ENCODE results near the gene TNFRSF14.

Gene TNFRSF14

GRCh38 chr1:2530513-2531361 is 25.4 kb upstream of the TNFRSF14 start:
- no peaks in the 10 kb centered on the region for H3K9me3 ChIP-seq (ENCODE audit: control insufficient read depth, low read length)

GRCh38 chr1:2532485-2533160 is 23.5 kb upstream of the TNFRSF14 start:
- Histone ChIP-seq H3K27me3 (replicated peaks; ENCODE audit: control insufficient read depth, insufficient read depth, low read length) (peaks cover 53% of the 10 kb centered on the region), H3K9me3 (ENCODE audit: control insufficient read depth, low read length) (no peaks in the 10 kb centered on the region), H3K4me1 (ENCODE audit: control insufficient read depth, insufficient read depth, low read length) (peaks cover 5% of the 10 kb centered on the region), H3K36me3 (ENCODE audit: control insufficient read depth, insufficient read depth, low read length, severe bottlenecking) (no peaks in the 10 kb centered on the region), H3K9ac (ENCODE audit: low read length) (no peak overlapping the region), H3K4me3 (ENCODE audit: low read length) (no peak overlapping the region)
- no peak for DNase-seq (ENCODE audit: low read depth)

More at GRCh38 chr1:2530513-2531361, 25.4 kb upstream of the TNFRSF14 start:
- Histone ChIP-seq H3K4me3 (ENCODE audit: low read length) (no peak overlapping the region), H3K36me3 (ENCODE audit: control insufficient read depth, insufficient read depth, low read length, severe bottlenecking) (no peaks in the 10 kb centered on the region), H3K9ac (ENCODE audit: low read length) (no peak overlapping the region), H3K4me1 (ENCODE audit: control insufficient read depth, insufficient read depth, low read length) (peaks cover 15% of the 10 kb centered on the region), H3K27me3 (replicated peaks; ENCODE audit: control insufficient read depth, insufficient read depth, low read length) (peaks cover 41% of the 10 kb centered on the region)
- DNase-seq (ENCODE audit: low read depth), result no peak

- DNase-seq (ENCODE audit: low read depth), result peak; percentile 54
- Histone ChIP-seq H3K4me3 (ENCODE audit: low read length) (no peak overlapping the region), H3K4me1 (ENCODE audit: control insufficient read depth, insufficient read depth, low read length) (peaks cover 4% of the 10 kb centered on the region), H3K9ac (ENCODE audit: low read length) (no peak overlapping the region), H3K27me3 (replicated peaks; ENCODE audit: control insufficient read depth, insufficient read depth, low read length) (peaks cover 54% of the 10 kb centered on the region), H3K36me3 (ENCODE audit: control insufficient read depth, insufficient read depth, low read length, severe bottlenecking) (no peaks in the 10 kb centered on the region), H3K9me3 (ENCODE audit: control insufficient read depth, low read length) (no peaks in the 10 kb centered on the region)
These were observed 22.8 kb upstream of the TNFRSF14 start for GRCh38 chr1:2533365-2533764.

GRCh38 chr1:2534315-2534686 is 21.9 kb upstream of the TNFRSF14 start:
- no peak overlapping the region for H3K9ac ChIP-seq (ENCODE audit: low read length)
- H3K36me3 ChIP-seq (ENCODE audit: control insufficient read depth, insufficient read depth, low read length, severe bottlenecking), result no peaks in the 10 kb centered on the region
- H3K9me3 ChIP-seq (ENCODE audit: control insufficient read depth, low read length), result no peaks in the 10 kb centered on the region
- DNase-seq (ENCODE audit: low read depth), result no peak
- H3K4me3 ChIP-seq (ENCODE audit: low read length), result no peak overlapping the region
- H3K27me3 ChIP-seq (replicated peaks; ENCODE audit: control insufficient read depth, insufficient read depth, low read length), result peaks cover 61% of the 10 kb centered on the region
- H3K4me1 ChIP-seq (ENCODE audit: control insufficient read depth, insufficient read depth, low read length), result no peaks in the 10 kb centered on the region

- Histone ChIP-seq H3K9ac (ENCODE audit: low read length) (no peak overlapping the region), H3K4me1 (ENCODE audit: control insufficient read depth, insufficient read depth, low read length) (no peaks in the 10 kb centered on the region), H3K9me3 (ENCODE audit: control insufficient read depth, low read length) (no peaks in the 10 kb centered on the region), H3K36me3 (ENCODE audit: control insufficient read depth, insufficient read depth, low read length, severe bottlenecking) (no peaks in the 10 kb centered on the region), H3K27me3 (replicated peaks; ENCODE audit: control insufficient read depth, insufficient read depth, low read length) (peaks cover 61% of the 10 kb centered on the region), H3K4me3 (ENCODE audit: low read length) (no peak overlapping the region)
- peak; percentile 36 for DNase-seq (ENCODE audit: low read depth)
These were observed 21.3 kb upstream of the TNFRSF14 start for GRCh38 chr1:2534687-2535441.

GRCh38 chr1:2535455-2535854 is 20.7 kb upstream of the TNFRSF14 start:
- Histone ChIP-seq H3K4me3 (ENCODE audit: low read length) (no peak overlapping the region), H3K36me3 (ENCODE audit: control insufficient read depth, insufficient read depth, low read length, severe bottlenecking) (no peaks in the 10 kb centered on the region), H3K9me3 (ENCODE audit: control insufficient read depth, low read length) (no peaks in the 10 kb centered on the region), H3K9ac (ENCODE audit: low read length) (no peak overlapping the region), H3K27me3 (replicated peaks; ENCODE audit: control insufficient read depth, insufficient read depth, low read length) (peaks cover 65% of the 10 kb centered on the region), H3K4me1 (ENCODE audit: control insufficient read depth, insufficient read depth, low read length) (no peaks in the 10 kb centered on the region)
- DNase-seq (ENCODE audit: low read depth), result no peak

- H3K4me1 ChIP-seq (ENCODE audit: control insufficient read depth, insufficient read depth, low read length), result no peaks in the 10 kb centered on the region
- H3K9ac ChIP-seq (ENCODE audit: low read length), result no peak overlapping the region
- H3K4me3 ChIP-seq (ENCODE audit: low read length), result no peak overlapping the region
- peaks cover 60% of the 10 kb centered on the region for H3K27me3 ChIP-seq (replicated peaks; ENCODE audit: control insufficient read depth, insufficient read depth, low read length)
- DNase-seq (ENCODE audit: low read depth), result no peak
- H3K36me3 ChIP-seq (ENCODE audit: control insufficient read depth, insufficient read depth, low read length, severe bottlenecking), result no peaks in the 10 kb centered on the region
- no peaks in the 10 kb centered on the region for H3K9me3 ChIP-seq (ENCODE audit: control insufficient read depth, low read length)
These were observed 20.2 kb upstream of the TNFRSF14 start for GRCh38 chr1:2535981-2536380.

GRCh38 chr1:2537784-2538115 is 18.4 kb upstream of the TNFRSF14 start:
- DNase-seq (ENCODE audit: low read depth), result no peak
- Histone ChIP-seq H3K4me1 (ENCODE audit: control insufficient read depth, insufficient read depth, low read length) (no peaks in the 10 kb centered on the region), H3K27me3 (replicated peaks; ENCODE audit: control insufficient read depth, insufficient read depth, low read length) (peaks cover 51% of the 10 kb centered on the region), H3K36me3 (ENCODE audit: control insufficient read depth, insufficient read depth, low read length, severe bottlenecking) (no peaks in the 10 kb centered on the region), H3K9ac (ENCODE audit: low read length) (no peak overlapping the region), H3K9me3 (ENCODE audit: control insufficient read depth, low read length) (no peaks in the 10 kb centered on the region), H3K4me3 (ENCODE audit: low read length) (no peak overlapping the region)

GRCh38 chr1:2538376-2538775 is 17.8 kb upstream of the TNFRSF14 start:
- no peaks in the 10 kb centered on the region for H3K9me3 ChIP-seq (ENCODE audit: control insufficient read depth, low read length)
- no peaks in the 10 kb centered on the region for H3K36me3 ChIP-seq (ENCODE audit: control insufficient read depth, insufficient read depth, low read length, severe bottlenecking)
- no peaks in the 10 kb centered on the region for H3K4me1 ChIP-seq (ENCODE audit: control insufficient read depth, insufficient read depth, low read length)
- DNase-seq (ENCODE audit: low read depth), result no peak
- H3K9ac ChIP-seq (ENCODE audit: low read length), result no peak overlapping the region
- no peak overlapping the region for H3K4me3 ChIP-seq (ENCODE audit: low read length)
- H3K27me3 ChIP-seq (replicated peaks; ENCODE audit: control insufficient read depth, insufficient read depth, low read length), result peaks cover 48% of the 10 kb centered on the region

GRCh38 chr1:2538872-2539271 is 17.3 kb upstream of the TNFRSF14 start:
- Histone ChIP-seq H3K4me1 (ENCODE audit: control insufficient read depth, insufficient read depth, low read length) (no peaks in the 10 kb centered on the region), H3K9me3 (ENCODE audit: control insufficient read depth, low read length) (no peaks in the 10 kb centered on the region), H3K9ac (ENCODE audit: low read length) (no peak overlapping the region), H3K4me3 (ENCODE audit: low read length) (no peak overlapping the region), H3K36me3 (ENCODE audit: control insufficient read depth, insufficient read depth, low read length, severe bottlenecking) (no peaks in the 10 kb centered on the region), H3K27me3 (replicated peaks; ENCODE audit: control insufficient read depth, insufficient read depth, low read length) (peaks cover 45% of the 10 kb centered on the region)
- no peak for DNase-seq (ENCODE audit: low read depth)

- Histone ChIP-seq H3K9ac (ENCODE audit: low read length) (no peak overlapping the region), H3K36me3 (ENCODE audit: control insufficient read depth, insufficient read depth, low read length, severe bottlenecking) (no peaks in the 10 kb centered on the region), H3K9me3 (ENCODE audit: control insufficient read depth, low read length) (no peaks in the 10 kb centered on the region), H3K27me3 (replicated peaks; ENCODE audit: control insufficient read depth, insufficient read depth, low read length) (peaks cover 43% of the 10 kb centered on the region), H3K4me3 (ENCODE audit: low read length) (no peak overlapping the region), H3K4me1 (ENCODE audit: control insufficient read depth, insufficient read depth, low read length) (no peaks in the 10 kb centered on the region)
- no peak for DNase-seq (ENCODE audit: low read depth)
These were observed 16.8 kb upstream of the TNFRSF14 start for GRCh38 chr1:2539312-2539907.

All from adipocyte (in vitro differentiated cells).